ENCODE data around the gene SACS. TPM values are rescaled to one million over a fixed set of nuclear protein-coding genes. Genes with fewer than 3 reads are reported as not detected.

SACS gene
- total RNA-seq, 1 experiment from 2014 or later = 21.1 TPM

DNA sequence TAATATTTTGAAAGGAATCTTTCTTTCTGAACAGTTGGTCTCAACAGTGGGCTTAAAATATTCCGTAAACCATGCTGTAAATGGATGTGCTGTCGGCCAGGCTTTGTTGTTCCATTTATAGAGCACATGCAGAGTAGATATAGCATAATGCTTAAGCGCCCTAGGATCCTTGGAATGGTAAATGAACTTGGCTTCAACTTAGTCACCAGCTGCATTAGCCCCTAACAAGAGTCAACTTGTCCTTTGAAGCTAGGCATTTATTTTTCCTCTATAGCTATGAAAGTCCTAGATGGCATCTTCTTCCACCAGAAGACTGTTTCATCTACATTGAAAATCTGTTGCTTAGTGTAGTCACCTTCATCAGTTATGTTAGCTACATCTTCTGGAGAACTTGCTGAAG is 47.6 kb downstream of the SACS start:
- no peaks in the 10 kb centered on the region for H3K4me1 Mint-ChIP-seq (ENCODE audit: insufficient read depth, unreplicated experiment)
- ChIA-PET CTCF (interaction anchor here (0.9 kb wide), 1 partner anchor 9 kb away, joined by 3 read pairs; no protein-coding TSS in a partner anchor), POLR2A (interaction anchor here (0.6 kb wide), 1 partner anchor 37 kb away, joined by 3 read pairs; no protein-coding TSS in a partner anchor)
- no peaks in the 10 kb centered on the region for H3K36me3 Mint-ChIP-seq (ENCODE audit: insufficient read depth, unreplicated experiment)
- no peak overlapping the region for H3K27ac Mint-ChIP-seq (ENCODE audit: low read depth, unreplicated experiment)
- TF ChIP-seq, protein P1, sequence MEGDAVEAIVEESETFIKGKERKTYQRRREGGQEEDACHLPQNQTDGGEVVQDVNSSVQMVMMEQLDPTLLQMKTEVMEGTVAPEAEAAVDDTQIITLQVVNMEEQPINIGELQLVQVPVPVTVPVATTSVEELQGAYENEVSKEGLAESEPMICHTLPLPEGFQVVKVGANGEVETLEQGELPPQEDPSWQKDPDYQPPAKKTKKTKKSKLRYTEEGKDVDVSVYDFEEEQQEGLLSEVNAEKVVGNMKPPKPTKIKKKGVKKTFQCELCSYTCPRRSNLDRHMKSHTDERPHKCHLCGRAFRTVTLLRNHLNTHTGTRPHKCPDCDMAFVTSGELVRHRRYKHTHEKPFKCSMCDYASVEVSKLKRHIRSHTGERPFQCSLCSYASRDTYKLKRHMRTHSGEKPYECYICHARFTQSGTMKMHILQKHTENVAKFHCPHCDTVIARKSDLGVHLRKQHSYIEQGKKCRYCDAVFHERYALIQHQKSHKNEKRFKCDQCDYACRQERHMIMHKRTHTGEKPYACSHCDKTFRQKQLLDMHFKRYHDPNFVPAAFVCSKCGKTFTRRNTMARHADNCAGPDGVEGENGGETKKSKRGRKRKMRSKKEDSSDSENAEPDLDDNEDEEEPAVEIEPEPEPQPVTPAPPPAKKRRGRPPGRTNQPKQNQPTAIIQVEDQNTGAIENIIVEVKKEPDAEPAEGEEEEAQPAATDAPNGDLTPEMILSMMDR (IDR thresholded peaks at IDR 0.05; ENCODE audit: unreplicated experiment) = no peak
- no peaks in the 10 kb centered on the region for H3K27me3 Mint-ChIP-seq (ENCODE audit: insufficient read depth, unreplicated experiment)
- DNase-seq (ENCODE audit: unreplicated experiment) = no peak
- BruUV-seq (replicated peaks) = no TSS peak
- H3K9me3 Mint-ChIP-seq (ENCODE audit: unreplicated experiment) = no peaks in the 10 kb centered on the region
- intact Hi-C loops (cut with micrococcal nuclease) = no loop called here
- no peak overlapping the region for H3K4me3 Mint-ChIP-seq (ENCODE audit: unreplicated experiment)

DNA sequence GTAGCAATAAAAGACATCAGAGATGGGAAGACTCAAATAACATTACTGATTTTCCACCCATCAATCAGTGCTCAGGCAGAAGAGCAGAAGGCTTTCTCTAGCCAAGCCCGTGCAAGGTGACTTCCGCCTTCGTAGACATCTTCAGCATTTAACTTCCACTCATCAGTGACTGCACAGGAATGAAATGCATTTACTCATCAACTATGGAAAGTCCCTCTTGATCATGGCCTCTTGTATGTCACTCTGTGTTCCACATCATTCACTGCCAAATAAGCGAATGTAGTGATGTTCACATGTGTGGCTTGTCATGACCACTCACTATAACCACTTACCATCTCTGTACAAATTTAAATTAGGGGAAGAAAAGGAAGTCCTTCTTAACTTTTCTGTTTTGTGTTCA is 49.4 kb downstream of the SACS start:
- Mint-ChIP-seq H3K36me3 (ENCODE audit: insufficient read depth, unreplicated experiment) (no peaks in the 10 kb centered on the region), H3K4me3 (ENCODE audit: unreplicated experiment) (no peak overlapping the region), H3K27ac (ENCODE audit: low read depth, unreplicated experiment) (no peak overlapping the region), H3K9me3 (ENCODE audit: unreplicated experiment) (no peaks in the 10 kb centered on the region), H3K4me1 (ENCODE audit: insufficient read depth, unreplicated experiment) (peaks cover 7% of the 10 kb centered on the region), H3K27me3 (ENCODE audit: insufficient read depth, unreplicated experiment) (no peaks in the 10 kb centered on the region)
- intact Hi-C loops (cut with micrococcal nuclease) = no loop called here
- POLR2A ChIA-PET = no interaction called here
- DNase-seq (ENCODE audit: unreplicated experiment) = no peak
- BruUV-seq (replicated peaks) = no TSS peak
- CTCF ChIA-PET = no interaction called here
- TF ChIP-seq, protein P1 (IDR thresholded peaks at IDR 0.05; ENCODE audit: unreplicated experiment) = no peak

DNA sequence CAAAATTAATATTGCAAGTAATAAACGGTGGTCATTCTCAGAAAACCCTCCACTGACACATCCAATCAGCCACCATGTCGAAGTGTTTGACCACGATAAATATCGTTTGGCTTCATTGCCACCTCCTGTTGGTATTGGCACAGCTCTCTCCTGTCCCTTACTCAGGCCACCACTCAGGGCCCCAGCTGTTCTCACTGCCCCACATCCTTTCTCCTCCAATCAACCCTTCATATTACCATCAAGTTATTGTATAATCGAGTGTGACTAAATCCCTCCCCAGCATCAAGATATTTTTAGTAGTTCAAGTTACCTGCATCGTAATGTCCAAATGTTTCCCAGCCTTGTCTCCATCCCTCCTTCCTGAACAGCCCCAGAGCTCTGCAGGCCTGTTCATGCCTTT is 50.4 kb downstream of the SACS start:
- no peak overlapping the region for H3K27ac Mint-ChIP-seq (ENCODE audit: low read depth, unreplicated experiment)
- DNase-seq (ENCODE audit: unreplicated experiment) = no peak
- intact Hi-C loops (cut with micrococcal nuclease) = no loop called here

DNA sequence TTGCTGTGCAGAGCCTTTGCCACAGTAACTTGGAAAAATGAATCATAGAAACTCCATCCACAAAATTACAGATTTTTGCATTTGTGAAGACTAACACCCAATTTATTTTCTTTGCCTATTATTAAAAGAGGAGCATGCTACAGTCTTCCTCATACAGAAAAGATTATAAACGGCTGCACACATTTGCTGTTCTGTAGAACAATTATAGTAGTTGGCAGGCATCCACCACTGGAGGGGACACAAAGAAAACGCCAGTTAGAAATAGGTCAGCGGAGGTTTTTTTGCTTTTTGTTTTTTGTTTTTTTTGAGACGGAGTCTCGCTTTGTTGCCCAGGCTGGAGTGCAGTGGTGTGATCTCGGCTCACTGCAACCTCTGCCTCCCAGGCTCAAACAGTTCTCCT is 51.6 kb downstream of the SACS start:
- H3K4me3 Mint-ChIP-seq (ENCODE audit: unreplicated experiment) = no peak overlapping the region
- H3K4me1 Mint-ChIP-seq (ENCODE audit: insufficient read depth, unreplicated experiment) = peaks cover 25% of the 10 kb centered on the region
- intact Hi-C loops (cut with micrococcal nuclease) = no loop called here
- H3K27me3 Mint-ChIP-seq (ENCODE audit: insufficient read depth, unreplicated experiment) = no peaks in the 10 kb centered on the region
- ChIA-PET CTCF (no interaction called here), POLR2A (no interaction called here)
- TF ChIP-seq, protein P1 (IDR thresholded peaks at IDR 0.05; ENCODE audit: unreplicated experiment) = no peak
- no peaks in the 10 kb centered on the region for H3K36me3 Mint-ChIP-seq (ENCODE audit: insufficient read depth, unreplicated experiment)
- DNase-seq (ENCODE audit: unreplicated experiment) = no peak
- no peaks in the 10 kb centered on the region for H3K9me3 Mint-ChIP-seq (ENCODE audit: unreplicated experiment)
- no peak overlapping the region for H3K27ac Mint-ChIP-seq (ENCODE audit: low read depth, unreplicated experiment)
- BruUV-seq (replicated peaks) = no TSS peak

More for the DNA sequence above, 50.4 kb downstream of the SACS start:
- CTCF ChIA-PET = no interaction called here
- Mint-ChIP-seq H3K36me3 (ENCODE audit: insufficient read depth, unreplicated experiment) (no peaks in the 10 kb centered on the region), H3K27me3 (ENCODE audit: insufficient read depth, unreplicated experiment) (no peaks in the 10 kb centered on the region), H3K4me3 (ENCODE audit: unreplicated experiment) (no peak overlapping the region), H3K9me3 (ENCODE audit: unreplicated experiment) (no peaks in the 10 kb centered on the region), H3K4me1 (ENCODE audit: insufficient read depth, unreplicated experiment) (peaks cover 15% of the 10 kb centered on the region)
- POLR2A ChIA-PET = no interaction called here
- TF ChIP-seq, protein P1 (IDR thresholded peaks at IDR 0.05; ENCODE audit: unreplicated experiment) = no peak
- BruUV-seq (replicated peaks) = no TSS peak
